ENCODE results near the gene TTC23.

The TTC23 gene

GRCh38 chr15:99163271-99164062 lies 85.9 kb downstream of the TTC23 start:
- DNase-seq: no peak

DNA sequence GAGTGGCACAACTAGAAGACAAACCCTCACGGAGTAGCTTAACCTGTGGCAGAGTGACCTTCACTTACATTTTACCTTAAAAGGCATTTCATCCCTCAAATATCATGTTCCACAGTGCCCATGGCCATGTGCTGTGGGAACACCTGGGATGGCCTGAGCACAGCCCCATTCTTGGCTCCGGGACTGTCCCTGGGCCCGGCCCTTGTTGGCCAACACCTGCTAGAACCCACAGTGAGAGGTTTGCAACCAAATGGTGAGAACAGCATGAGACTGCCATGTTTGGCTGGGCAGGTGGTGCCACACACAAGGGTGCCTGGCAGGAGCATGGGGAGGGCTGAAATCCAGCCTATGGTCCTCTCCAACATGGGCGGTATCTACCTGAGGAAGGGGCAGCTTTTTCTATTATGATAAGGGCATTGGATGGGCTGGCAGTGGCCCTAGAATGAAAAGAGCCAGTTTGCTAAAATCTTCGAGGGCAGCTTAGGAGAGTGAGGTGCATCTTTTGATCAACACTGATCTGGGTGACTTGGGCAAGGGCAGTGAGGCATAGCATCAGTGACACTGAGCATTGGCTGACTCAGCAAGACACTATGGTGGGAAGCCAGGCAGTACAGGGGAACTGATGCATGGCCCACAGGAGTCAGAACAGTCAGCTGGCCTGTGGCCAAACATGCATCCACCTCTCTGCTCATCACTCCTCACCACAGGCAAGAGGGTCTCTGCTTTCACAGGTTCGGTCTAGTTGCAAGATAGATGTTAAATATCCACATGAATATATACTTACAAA lies 90.6 kb downstream of the TTC23 start:
- no peak for DNase-seq

- no peak for DNase-seq
Observed at GRCh38 chr15:99157456-99157855, 91.9 kb downstream of the TTC23 start.

- DNase-seq: no peak
Observed at GRCh38 chr15:99155961-99156443, 93.4 kb downstream of the TTC23 start.

- DNase-seq: no peak
Observed at GRCh38 chr15:99154271-99154670, 95.1 kb downstream of the TTC23 start.

DNA sequence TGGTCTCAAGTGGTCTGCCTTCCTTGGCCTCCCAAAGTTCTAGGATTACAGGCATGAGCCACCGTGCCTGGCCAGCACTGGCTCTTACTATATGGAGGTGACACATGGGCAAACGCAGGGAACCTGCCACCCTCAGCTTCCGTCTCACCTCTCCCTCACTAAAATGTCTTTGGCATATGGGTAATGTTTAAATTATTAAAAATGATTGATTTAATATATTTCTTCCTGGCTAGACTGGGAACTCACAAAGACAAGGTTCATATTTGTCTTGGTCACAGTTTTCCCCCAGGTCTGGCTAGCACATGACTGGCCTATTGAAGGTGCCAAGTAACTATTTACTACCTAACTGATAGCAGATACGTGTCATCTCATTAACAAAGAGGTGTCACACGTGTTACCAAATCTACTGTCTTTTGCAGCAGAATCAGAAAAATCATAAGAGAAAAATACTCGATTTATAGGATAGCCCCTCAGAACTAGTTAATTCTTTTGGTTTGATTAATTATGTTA lies 96.3 kb downstream of the TTC23 start:
- DNase-seq: no peak

DNA sequence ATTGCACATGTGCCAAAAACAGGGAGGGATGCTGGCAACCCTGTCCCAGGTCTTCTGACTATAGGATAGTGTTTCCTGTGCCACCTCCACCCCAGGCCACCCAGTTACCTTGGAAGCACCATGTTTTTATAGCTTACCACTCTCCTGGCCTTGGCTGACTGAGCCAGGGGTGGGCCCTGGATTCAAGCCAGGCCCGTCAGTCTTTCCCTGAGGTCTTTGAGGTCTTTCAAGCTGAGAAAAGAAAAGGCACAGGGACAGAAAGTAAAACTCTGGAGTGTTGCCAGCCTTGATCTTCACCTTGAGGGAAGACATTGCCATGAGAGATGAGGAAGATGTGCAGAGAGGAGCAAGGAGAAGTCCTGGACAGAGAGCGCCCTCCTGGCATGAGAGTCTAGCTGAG lies 98.2 kb downstream of the TTC23 start:
- no peak for DNase-seq

DNA sequence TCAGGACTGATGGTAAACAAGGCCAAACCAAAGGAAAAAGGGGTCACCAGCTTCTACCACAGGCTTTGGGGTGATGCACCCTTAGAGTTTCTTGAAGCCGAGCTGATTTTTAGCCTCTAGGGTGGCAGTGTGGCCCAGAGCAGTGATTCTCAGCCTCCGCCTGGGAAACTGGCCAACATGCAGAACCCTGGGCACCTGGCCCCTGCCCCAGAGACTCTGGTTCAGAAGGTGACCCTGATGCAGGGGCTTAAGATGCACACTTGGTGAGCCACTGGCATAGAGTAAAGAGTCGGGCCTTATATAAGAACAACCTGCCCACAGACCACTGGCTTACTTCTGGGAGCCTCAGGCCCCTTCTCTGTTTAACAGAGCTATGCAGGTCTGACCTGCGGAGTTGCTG lies 100.0 kb downstream of the TTC23 start:
- DNase-seq: no peak

DNA sequence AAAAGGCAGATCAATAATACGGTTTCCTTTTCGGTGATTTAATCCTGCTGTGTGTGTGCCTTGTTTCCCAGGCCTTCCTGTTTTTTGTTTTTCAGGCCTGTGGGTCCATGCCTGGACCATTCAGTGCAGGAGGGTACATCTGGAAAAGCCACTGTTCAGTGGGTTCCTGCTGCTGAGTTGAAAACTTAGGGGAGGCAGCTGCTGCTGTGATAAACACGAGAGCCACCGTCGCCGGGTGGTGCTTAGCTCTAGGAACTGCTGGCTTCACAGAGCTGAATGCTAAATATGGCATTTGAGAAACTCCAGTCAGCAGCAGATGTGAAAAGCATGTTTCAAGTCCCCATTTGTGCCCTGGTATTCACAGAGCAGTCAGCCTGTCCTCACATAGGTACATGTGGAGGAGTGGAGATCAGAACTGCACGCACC lies 100.5 kb downstream of the TTC23 start:
- DNase-seq: no peak

DNA sequence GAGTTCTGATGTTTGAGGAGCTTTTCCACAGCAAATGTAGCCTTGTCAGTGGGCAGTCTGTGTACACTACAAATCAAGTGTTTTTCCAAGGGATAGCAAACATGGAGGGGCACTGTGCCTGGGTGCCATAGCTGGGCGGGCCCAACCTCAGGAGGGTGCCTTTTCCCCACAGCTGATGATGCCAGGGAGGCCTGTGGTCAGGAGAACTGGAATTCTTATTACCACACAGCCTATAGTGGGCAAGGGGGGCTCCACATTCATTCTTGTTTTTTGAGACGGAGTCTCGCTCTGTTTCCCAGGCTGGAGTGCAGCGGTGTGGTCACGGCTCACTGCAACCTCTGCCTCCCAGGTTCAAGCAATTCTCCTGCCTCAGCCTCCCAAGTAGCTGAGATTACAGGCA lies 102.7 kb downstream of the TTC23 start:
- no peak for DNase-seq

GRCh38 chr15:99145778-99146177 lies 103.6 kb downstream of the TTC23 start:
- no peak for DNase-seq

- DNase-seq: no peak
Observed at GRCh38 chr15:99145005-99145404, 104.4 kb downstream of the TTC23 start.

GRCh38 chr15:99143655-99144610 lies 105.4 kb downstream of the TTC23 start:
- no peak for DNase-seq

DNA sequence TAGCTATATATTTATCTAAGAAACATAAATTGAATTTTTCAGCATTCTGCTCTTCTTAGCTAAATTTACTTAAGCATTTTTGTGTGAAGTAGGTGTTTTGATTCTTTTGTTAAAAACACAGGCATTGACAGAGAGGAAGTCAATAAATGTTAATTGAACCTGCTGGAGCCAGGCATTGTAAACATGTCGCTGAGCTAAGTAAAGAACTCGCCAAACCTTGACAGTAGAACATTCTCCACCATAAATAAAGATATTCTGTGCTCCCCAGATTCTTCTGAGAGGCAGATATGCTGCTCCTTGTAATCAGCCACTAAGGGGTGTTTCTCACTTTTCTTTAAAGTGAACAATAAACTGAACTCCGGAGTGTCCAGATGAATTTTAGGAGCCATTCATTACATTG lies 106.1 kb downstream of the TTC23 start:
- DNase-seq: no peak

- no peak for DNase-seq
Observed at GRCh38 chr15:99142562-99142961, 106.8 kb downstream of the TTC23 start.

DNA sequence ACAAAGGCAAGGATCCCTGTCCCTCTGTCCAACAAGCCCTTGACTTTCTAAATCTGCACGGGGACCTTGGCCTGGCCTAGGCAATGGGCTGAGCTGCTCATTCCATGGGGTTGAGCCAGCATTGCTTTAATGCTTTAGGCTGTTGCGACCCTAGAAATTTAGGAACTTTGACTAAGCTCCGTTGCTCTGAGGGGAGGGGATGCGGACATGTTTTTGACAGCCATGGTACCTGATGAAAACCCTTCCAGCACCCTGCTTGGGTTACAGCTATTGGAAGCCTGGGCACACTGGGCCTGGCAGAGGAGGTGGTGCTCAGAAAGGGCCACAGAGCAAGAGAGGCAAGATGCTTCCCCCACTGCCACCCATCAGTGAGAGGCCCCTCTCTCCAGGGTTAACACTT lies 107.4 kb downstream of the TTC23 start:
- DNase-seq: no peak

DNA sequence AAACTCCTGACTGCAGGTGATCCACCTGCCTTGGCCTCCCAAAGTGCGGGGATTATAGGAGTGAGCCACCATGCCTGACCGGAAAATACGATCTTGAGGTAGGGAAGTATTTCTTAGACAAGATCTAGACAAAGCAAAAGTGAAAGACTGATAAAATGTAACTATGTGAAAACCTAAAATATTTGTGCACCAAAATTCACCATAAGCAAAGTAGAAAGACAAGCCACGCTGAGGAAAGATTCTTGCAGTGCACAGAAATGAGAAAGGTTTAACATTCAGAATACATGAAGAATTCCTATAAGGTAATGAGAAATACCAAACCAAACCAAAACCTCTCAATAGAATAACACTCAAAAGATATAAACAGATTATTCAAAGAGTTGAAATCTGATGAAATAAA lies 108.8 kb downstream of the TTC23 start:
- DNase-seq: no peak

GRCh38 chr15:99139276-99139675 lies 110.1 kb downstream of the TTC23 start:
- no peak for DNase-seq

DNA sequence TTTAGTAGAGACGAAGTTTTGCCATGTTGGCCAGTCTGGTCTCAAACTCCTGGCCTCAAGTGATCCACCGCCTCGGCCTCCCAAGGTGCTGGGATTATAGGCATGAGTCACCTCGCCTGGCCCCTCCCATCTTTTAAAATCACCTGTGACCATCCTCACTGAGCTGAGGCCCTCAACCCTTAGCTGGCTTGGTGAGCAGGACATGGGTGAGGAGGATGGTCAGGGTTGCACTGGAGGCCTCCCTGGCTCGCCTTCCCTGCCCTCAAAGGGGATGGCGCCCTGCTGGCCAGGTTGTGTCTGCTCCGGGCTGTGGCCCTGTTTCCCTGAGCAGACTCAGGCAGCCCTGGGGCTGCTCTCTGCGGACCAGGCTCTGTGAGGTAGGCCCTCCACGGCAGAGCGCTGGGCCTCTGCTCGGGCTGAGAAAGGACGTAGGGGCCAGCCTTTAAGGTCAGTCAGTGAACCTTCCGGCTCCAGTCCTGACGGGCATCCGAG lies 110.8 kb downstream of the TTC23 start:
- no peak for DNase-seq

GRCh38 chr15:99137877-99138276 lies 111.5 kb downstream of the TTC23 start:
- no peak for DNase-seq

GRCh38 chr15:99137111-99137546 lies 112.3 kb downstream of the TTC23 start:
- DNase-seq: no peak

DNA sequence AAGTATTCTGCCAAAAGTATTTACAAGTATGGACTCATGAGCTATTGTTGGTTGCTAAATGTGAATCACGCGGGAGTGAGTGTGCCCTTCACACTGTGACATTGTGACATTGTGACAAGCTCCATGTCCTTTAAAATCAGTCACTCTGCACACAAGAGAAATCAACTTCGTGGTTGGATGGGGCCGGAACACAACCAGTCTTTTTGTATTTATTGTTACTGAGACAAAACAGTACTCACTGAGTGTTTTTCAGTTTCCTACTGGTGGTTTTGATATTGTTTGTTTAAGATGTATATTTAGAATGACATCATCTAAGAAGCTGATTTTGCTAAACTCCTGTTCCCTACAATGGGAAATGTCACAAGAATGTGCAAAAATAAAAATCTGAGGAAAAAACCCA lies 114.2 kb downstream of the TTC23 start:
- no peak for DNase-seq

Data from cerebellar nuclear complex (tissue), 1 donor.